CD14-positive monocyte (primary cell): Measurements from ENCODE around the gene COLEC11. TPM values are rescaled to one million over a fixed set of nuclear protein-coding genes. Genes with fewer than 3 reads are reported as not detected.

ENCODE experiments used
- DNase-seq, 3 donors: peaks; one replicate each; pipeline ENCODE4 v3.0.0-alpha.2; 2011 to 2022
- H2AFZ ChIP-seq: 2 replicates; pipeline ENCODE4 v1.6.0; 2012; ENCODE audit warnings: mild to moderate bottlenecking, low read depth, low read length, inconsistent platforms; ENCODE audit not compliant: insufficient read depth, poor library complexity, severe bottlenecking
- H3K27ac ChIP-seq, 2 donors: 1 replicate in 1 of 2; 2 replicates in 1 of 2; pipeline ENCODE4 v1.5.1; 2012 to 2013; ENCODE audit warnings: low read length in 2 of 2, control low read depth in 1 of 2, inconsistent platforms in 1 of 2, low read depth in 1 of 2, mild to moderate bottlenecking in 1 of 2
- H3K27me3 ChIP-seq, 2 donors: one replicate each; pipeline versions ENCODE4 v1.6.0 to v1.6.1; 2011 to 2013; ENCODE audit warnings: low read length in 2 of 2; ENCODE audit not compliant: control insufficient read depth in 2 of 2, insufficient read depth in 2 of 2
- H3K36me3 ChIP-seq, 2 donors: replicated peaks in 1 of 2; 1 replicate in 1 of 2; 2 replicates in 1 of 2; pipeline versions ENCODE4 v1.5.1 to v1.6.1; 2012 to 2013; ENCODE audit warnings: low read length in 2 of 2, control low read depth in 1 of 2, inconsistent platforms in 1 of 2, mild to moderate bottlenecking in 1 of 2; ENCODE audit not compliant: insufficient read depth in 2 of 2, control insufficient read depth in 1 of 2
- H3K4me1 ChIP-seq, 2 donors: 1 replicate in 1 of 2; 2 replicates in 1 of 2; pipeline versions ENCODE4 v1.5.1 to v1.6.1; 2012 to 2013; ENCODE audit warnings: low read length in 2 of 2, control low read depth in 1 of 2, inconsistent platforms in 1 of 2, mild to moderate bottlenecking in 1 of 2, moderate library complexity in 1 of 2; ENCODE audit not compliant: insufficient read depth in 2 of 2, control insufficient read depth in 1 of 2
- H3K4me2 ChIP-seq: replicated peaks from 2 replicates; pipeline ENCODE3; 2012; ENCODE audit warnings: low read length, moderate library complexity, mild to moderate bottlenecking; ENCODE audit not compliant: poor library complexity, severe bottlenecking; ENCODE audit errors: extremely low read depth
- H3K4me3 ChIP-seq, 3 experiments: fragments of 200-600 bp in 1 of 3; sonication (generic) in 1 of 3; replicated peaks in 1 of 3; 1 replicate in 2 of 3; 2 replicates in 1 of 3; pipeline ENCODE4 v1.5.1; 2011 to 2013; ENCODE audit warnings: low read length in 3 of 3, mild to moderate bottlenecking in 3 of 3, control low read depth in 2 of 3, low read depth in 2 of 3, inconsistent platforms in 1 of 3, moderate library complexity in 1 of 3
- H3K79me2 ChIP-seq: 2 replicates; pipeline ENCODE4 v1.6.0; 2012; ENCODE audit warnings: mild to moderate bottlenecking, control low read depth, inconsistent platforms, low read length, moderate library complexity; ENCODE audit not compliant: insufficient read depth
- H3K9ac ChIP-seq: 2 replicates; pipeline ENCODE4 v1.6.0; 2017; ENCODE audit warnings: low read length, mild to moderate bottlenecking; ENCODE audit not compliant: insufficient read depth, poor library complexity, severe bottlenecking
- H3K9me3 ChIP-seq, 2 donors: replicated peaks in 1 of 2; 1 replicate in 1 of 2; 2 replicates in 1 of 2; pipeline versions ENCODE4 v1.5.1 to v1.6.1; 2012 to 2013; ENCODE audit warnings: low read length in 2 of 2, control low read depth in 1 of 2; ENCODE audit not compliant: control insufficient read depth in 1 of 2, insufficient read depth in 1 of 2
- H4K20me1 ChIP-seq: 2 replicates; pipeline ENCODE4 v1.6.0; 2012; ENCODE audit warnings: mild to moderate bottlenecking, low read length, control low read depth, moderate library complexity; ENCODE audit not compliant: insufficient read depth
- H3K27ac Mint-ChIP-seq, 7 donors: one replicate each; pipeline ENCODE4 v1.8.0; 2020; ENCODE audit warnings: mild to moderate bottlenecking in 7 of 7, mixed read lengths in 7 of 7, moderate library complexity in 6 of 7, inconsistent platforms in 2 of 7
- H3K27me3 Mint-ChIP-seq, 3 donors: one replicate each; pipeline ENCODE4 v1.8.0; 2021 to 2022; ENCODE audit warnings: low read depth in 3 of 3, mild to moderate bottlenecking in 3 of 3, mixed read lengths in 3 of 3, moderate library complexity in 3 of 3, inconsistent platforms in 1 of 3
- H3K36me3 Mint-ChIP-seq, 2 donors: one replicate each; pipeline ENCODE4 v1.8.0; 2020; ENCODE audit warnings: mixed read lengths in 2 of 2, inconsistent platforms in 1 of 2, mild to moderate bottlenecking in 1 of 2
- H3K4me1 Mint-ChIP-seq: one replicate; pipeline ENCODE4 v1.8.0; 2020; ENCODE audit warnings: mild to moderate bottlenecking, mixed read lengths
- H3K4me3 Mint-ChIP-seq, 2 donors: one replicate each; pipeline ENCODE4 v1.8.0; 2020; ENCODE audit warnings: mild to moderate bottlenecking in 2 of 2, mixed read lengths in 2 of 2, moderate library complexity in 1 of 2
- H3K9me3 Mint-ChIP-seq, 7 donors: one replicate each; pipeline ENCODE4 v1.8.0; 2020 to 2022; ENCODE audit warnings: mixed read lengths in 7 of 7, mild to moderate bottlenecking in 6 of 7, moderate library complexity in 6 of 7, inconsistent platforms in 2 of 7
- WGBS: methylation state at CpG from one replicate; pipeline ENCODE4 v1.1.5; 2013; ENCODE audit warnings: missing lambda C conversion rate; ENCODE audit not compliant: insufficient coverage; 5-methylcytosine and 5-hydroxymethylcytosine counted together
- intact Hi-C, 2 donors: fragments of 100-400 bp; cut with micrococcal nuclease; formaldehyde crosslinking; loops; one replicate each; pipeline versions ENCODE4 v1.15.0 to v1.15.1; 2023
- polyA plus RNA-seq, 3 donors: library from polyadenylated mRNA; depleted of rRNA in 1 of 3; unstranded in 2 of 3; stranded (reverse) in 1 of 3; fragments of 300-500 nt in 2 of 3; fragments of >200 nt in 1 of 3; fragmentation: Illumina TruSeq in 2 of 3; gene quantifications; 1 replicate in 2 of 3; 2 replicates in 1 of 3; pipeline ENCODE4 v1.2.3, GENCODE V29; 2012 to 2021
- TF ChIP-seq, protein P1 (sequence below): fragments of 200-600 bp; IDR thresholded peaks from one replicate; pipeline ENCODE4 v1.8.0; 2022; ENCODE audit warnings: antibody characterized with exemption, mild to moderate bottlenecking

COLEC11 gene
- polyA plus RNA-seq, 3 donors = not detected

DNA sequence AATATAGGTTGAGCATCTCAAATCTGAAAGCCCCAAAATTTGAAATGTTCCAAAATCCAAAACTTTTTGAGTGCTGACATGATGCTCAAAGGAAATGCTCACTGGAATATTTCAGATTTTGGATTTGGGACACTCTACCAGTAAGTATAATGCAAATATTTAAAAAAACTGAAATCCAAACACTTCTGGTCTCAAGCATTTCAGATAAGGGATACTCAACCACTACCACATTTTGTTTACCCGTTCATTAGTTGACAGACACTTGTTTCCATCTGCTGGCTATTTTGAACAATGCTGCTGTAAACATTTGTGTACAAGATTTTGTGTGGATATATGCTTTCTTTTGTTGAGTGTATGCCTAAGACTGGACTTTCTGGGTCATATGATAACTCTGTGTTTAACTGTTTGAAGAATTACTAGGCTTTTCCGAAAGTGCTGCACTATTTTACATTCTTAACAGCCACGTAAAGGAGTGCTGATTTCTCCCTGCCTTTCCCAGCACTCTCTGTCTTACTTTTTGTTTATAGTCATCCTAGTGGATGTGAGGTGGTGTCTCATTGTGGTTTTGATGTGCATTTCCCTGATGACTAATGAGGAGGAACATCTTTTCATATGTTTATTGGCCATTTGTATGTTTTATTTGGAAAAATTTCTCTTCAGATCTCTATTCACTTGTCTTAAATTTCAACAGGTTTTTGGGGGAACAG, 89.0 kb downstream of the COLEC11 start:
- H3K4me1 ChIP-seq = no peaks in the 10 kb centered on the region
- H2AFZ ChIP-seq = no peak overlapping the region
- H3K9me3 ChIP-seq = no peaks in the 10 kb centered on the region
- intact Hi-C loops = no loop called here
- H4K20me1 ChIP-seq = no peaks in the 10 kb centered on the region
- TF ChIP-seq, protein P1, sequence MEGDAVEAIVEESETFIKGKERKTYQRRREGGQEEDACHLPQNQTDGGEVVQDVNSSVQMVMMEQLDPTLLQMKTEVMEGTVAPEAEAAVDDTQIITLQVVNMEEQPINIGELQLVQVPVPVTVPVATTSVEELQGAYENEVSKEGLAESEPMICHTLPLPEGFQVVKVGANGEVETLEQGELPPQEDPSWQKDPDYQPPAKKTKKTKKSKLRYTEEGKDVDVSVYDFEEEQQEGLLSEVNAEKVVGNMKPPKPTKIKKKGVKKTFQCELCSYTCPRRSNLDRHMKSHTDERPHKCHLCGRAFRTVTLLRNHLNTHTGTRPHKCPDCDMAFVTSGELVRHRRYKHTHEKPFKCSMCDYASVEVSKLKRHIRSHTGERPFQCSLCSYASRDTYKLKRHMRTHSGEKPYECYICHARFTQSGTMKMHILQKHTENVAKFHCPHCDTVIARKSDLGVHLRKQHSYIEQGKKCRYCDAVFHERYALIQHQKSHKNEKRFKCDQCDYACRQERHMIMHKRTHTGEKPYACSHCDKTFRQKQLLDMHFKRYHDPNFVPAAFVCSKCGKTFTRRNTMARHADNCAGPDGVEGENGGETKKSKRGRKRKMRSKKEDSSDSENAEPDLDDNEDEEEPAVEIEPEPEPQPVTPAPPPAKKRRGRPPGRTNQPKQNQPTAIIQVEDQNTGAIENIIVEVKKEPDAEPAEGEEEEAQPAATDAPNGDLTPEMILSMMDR = no peak
- H3K27me3 Mint-ChIP-seq = peaks cover 0 to 3% (median 2%) of the 10 kb centered on the region in 3 donors
- H3K27me3 ChIP-seq = no peaks in the 10 kb centered on the region
- no peaks in the 10 kb centered on the region for H3K4me1 Mint-ChIP-seq
- H3K79me2 ChIP-seq = no peaks in the 10 kb centered on the region
- peaks cover 0 to 2% (median 0%) of the 10 kb centered on the region in 7 donors for H3K9me3 Mint-ChIP-seq
- H3K27ac ChIP-seq = no peak overlapping the region
- H3K27ac Mint-ChIP-seq = no peak overlapping the region
- no peak overlapping the region for H3K4me3 Mint-ChIP-seq
- no peaks in the 10 kb centered on the region for H3K36me3 ChIP-seq
- H3K9ac ChIP-seq = no peak overlapping the region
- H3K4me2 ChIP-seq = no peak overlapping the region
- WGBS = no CpG with 5 or more reads among the region's 3 CpGs
- H3K4me3 ChIP-seq = no peak overlapping the region
- H3K36me3 Mint-ChIP-seq = no peaks in the 10 kb centered on the region
- DNase-seq = no peak

DNA sequence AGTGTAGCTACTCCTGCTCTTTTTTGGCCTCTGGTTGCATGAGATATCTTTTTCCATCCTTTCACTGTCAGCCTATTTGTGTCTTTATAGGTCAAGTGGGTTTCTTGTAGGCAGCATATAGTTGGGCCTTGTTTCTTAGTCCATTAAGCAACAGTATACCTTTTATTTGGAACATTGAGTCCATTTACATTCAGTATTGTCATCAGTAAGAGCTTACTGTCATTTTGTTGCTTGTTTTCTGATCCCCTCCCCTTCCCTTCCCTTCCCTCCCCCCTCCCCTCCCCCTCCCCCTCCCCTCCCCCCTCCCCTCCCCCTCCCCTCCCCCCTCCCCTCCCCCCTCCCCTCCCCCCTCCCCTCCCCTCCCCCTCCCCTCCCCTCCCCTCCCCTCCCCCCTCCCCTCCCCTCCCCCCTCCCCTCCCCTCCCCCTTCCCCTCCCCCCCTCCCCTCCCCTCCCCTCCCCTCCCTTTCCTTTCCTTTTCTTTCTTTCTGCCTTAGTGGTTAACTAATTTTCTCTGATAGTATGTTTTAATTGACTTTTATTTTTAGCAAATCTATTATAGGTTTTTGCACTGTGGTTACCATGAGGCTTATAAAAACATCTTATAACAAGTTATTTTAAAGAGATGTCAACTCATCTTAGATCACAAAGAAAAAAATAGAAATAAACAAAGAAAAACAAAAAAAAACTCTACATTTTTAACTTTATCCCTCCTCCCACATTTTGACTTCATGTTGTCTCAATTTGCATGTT, 95.3 kb downstream of the COLEC11 start:
- H3K27me3 ChIP-seq = no peaks in the 10 kb centered on the region
- no peaks in the 10 kb centered on the region for H4K20me1 ChIP-seq
- no peak overlapping the region for H3K4me3 Mint-ChIP-seq
- H3K36me3 ChIP-seq = no peaks in the 10 kb centered on the region
- no peaks in the 10 kb centered on the region for H3K9me3 ChIP-seq
- no peak overlapping the region for H3K4me3 ChIP-seq
- no peaks in the 10 kb centered on the region for H3K4me1 ChIP-seq
- peaks cover 2 to 7% (median 2%) of the 10 kb centered on the region in 3 donors for H3K27me3 Mint-ChIP-seq
- TF ChIP-seq, protein P1 = no peak
- H3K9ac ChIP-seq = no peak overlapping the region
- no peak for DNase-seq
- H3K79me2 ChIP-seq = no peaks in the 10 kb centered on the region
- H3K27ac ChIP-seq = no peak overlapping the region
- no peak overlapping the region for H3K4me2 ChIP-seq
- no peak overlapping the region for H3K27ac Mint-ChIP-seq
- intact Hi-C loops = no loop called here
- H2AFZ ChIP-seq = no peak overlapping the region
- H3K4me1 Mint-ChIP-seq = no peaks in the 10 kb centered on the region
- H3K9me3 Mint-ChIP-seq = peaks cover 0 to 6% (median 0%) of the 10 kb centered on the region in 7 donors
- H3K36me3 Mint-ChIP-seq = no peaks in the 10 kb centered on the region
